22Rv1 (cell line): ENCODE measurements around the gene SREBF1.

Experiments
- ZFX ChIP-seq: fragments of 450-650 bp; IDR thresholded peaks from 2 replicates; pipeline ENCODE4 v1.6.1; 2017; ENCODE audit warnings: antibody characterized with exemption, borderline replicate concordance
- TF ChIP-seq, protein P1 (sequence below): fragments of 450-650 bp; IDR thresholded peaks from 2 replicates; pipeline ENCODE4 v1.5.1; 2017; ENCODE audit warnings: mild to moderate bottlenecking

DNA sequence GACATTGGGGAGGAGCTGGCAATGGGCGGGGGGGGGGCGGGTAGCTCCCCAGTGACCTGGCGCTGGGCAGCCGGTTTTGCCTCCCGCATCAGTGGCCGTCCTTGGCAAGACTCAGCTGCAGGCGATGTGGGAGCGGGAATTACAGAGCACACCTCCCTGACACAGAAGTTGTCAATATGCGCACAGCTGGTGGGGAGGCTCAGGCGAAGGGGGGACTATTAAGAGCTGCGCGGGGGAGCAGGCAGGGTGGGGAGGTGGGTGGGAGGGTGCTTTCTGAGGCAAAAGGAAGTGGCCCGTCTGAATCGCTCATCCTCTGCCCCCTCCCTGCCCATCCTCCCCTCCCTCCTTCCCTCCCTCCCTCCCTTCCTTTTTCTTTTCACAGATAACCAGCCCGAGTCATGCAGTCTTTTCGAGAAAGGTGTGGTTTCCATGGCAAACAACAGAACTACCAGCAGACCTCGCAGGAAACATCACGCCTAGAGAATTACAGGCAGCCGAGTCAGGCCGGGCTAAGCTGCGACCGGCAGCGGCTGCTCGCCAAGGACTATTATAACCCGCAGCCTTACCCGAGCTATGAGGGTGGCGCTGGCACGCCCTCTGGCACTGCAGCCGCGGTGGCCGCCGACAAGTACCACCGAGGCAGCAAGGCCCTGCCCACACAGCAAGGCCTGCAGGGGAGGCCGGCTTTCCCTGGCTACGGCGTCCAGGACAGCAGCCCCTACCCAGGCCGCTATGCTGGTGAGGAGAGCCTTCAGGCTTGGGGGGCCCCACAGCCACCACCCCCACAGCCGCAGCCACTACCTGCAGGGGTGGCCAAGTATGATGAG is 44.0 kb downstream of the SREBF1 start:
- TF ChIP-seq, protein P1, sequence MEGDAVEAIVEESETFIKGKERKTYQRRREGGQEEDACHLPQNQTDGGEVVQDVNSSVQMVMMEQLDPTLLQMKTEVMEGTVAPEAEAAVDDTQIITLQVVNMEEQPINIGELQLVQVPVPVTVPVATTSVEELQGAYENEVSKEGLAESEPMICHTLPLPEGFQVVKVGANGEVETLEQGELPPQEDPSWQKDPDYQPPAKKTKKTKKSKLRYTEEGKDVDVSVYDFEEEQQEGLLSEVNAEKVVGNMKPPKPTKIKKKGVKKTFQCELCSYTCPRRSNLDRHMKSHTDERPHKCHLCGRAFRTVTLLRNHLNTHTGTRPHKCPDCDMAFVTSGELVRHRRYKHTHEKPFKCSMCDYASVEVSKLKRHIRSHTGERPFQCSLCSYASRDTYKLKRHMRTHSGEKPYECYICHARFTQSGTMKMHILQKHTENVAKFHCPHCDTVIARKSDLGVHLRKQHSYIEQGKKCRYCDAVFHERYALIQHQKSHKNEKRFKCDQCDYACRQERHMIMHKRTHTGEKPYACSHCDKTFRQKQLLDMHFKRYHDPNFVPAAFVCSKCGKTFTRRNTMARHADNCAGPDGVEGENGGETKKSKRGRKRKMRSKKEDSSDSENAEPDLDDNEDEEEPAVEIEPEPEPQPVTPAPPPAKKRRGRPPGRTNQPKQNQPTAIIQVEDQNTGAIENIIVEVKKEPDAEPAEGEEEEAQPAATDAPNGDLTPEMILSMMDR = no peak
- no peak for TF ChIP-seq ZFX
